T-helper 1 cell treated with Interleukin-12 subunit alpha and Interleukin-12 subunit beta and Interleukin-4 antibody, amounts not matched to agents 30 μg/mL and 1 μg/mL, for 36 hours (primary cell): ENCODE data around the gene SLC10A1.

Experiments
- H3K27ac Mint-ChIP-seq: one replicate; pipeline ENCODE4 v1.8.0; 2021; ENCODE audit warnings: mild to moderate bottlenecking, mixed read lengths
- H3K27me3 Mint-ChIP-seq: one replicate; pipeline ENCODE4 v1.8.0; 2021; ENCODE audit warnings: low read depth, mixed read lengths
- H3K36me3 Mint-ChIP-seq: one replicate; pipeline ENCODE4 v1.8.0; 2021; ENCODE audit warnings: low read depth, mixed read lengths
- H3K4me1 Mint-ChIP-seq: one replicate; pipeline ENCODE4 v1.8.0; 2021; ENCODE audit warnings: low read depth, mixed read lengths
- H3K4me3 Mint-ChIP-seq: one replicate; pipeline ENCODE4 v1.8.0; 2021; ENCODE audit warnings: mild to moderate bottlenecking, moderate library complexity, mixed read lengths
- H3K9me3 Mint-ChIP-seq: one replicate; pipeline ENCODE4 v1.8.0; 2021; ENCODE audit warnings: mixed read lengths

Gene SLC10A1

DNA sequence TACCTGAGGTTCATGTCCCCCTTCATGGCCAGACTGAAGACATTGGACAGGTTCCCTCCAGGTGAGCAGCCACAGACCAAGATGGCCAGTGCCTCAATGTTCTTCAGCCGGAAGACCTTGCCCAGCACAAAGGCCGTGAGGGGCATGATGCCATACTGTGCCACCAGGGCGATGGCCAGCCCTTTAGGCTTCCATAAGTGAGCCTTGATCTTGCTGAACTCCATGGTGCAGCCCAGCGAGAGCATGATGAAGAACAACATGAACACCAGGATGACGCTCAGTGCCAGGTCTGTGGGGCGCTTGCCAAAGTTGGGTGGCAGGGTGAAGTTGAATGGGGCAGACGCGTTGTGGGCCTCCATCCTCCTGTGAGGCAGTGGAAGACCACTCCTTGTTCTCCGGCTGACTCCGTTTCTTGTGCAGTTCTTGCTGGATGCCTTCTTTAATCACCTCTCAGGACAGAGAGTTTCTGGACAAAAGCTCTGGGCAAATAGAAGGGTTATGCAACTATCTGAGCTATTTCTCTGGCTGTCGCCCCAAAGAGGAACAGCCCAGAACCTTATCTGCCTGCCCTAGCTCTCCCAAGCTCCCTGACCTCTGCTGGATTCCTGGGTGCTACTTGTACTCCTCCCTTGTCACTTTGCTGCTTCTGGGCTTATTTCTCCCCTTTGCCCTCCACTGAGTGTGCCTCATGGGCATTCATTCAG lies at the start of gene SLC10A1:
Gene SLC10A1, minus strand, starts transcription at position 445 of the 704 bp plus-strand sequence. Its CDS starts 86 bp downstream, at position 359.
- Mint-ChIP-seq H3K4me1 (no peaks in the 10 kb centered on the region), H3K4me3 (no peak within 1 kb of the TSS), H3K36me3 (no peaks in the 10 kb centered on the region), H3K9me3 (no peaks in the 10 kb centered on the region), H3K27ac (no peak within 1 kb of the TSS), H3K27me3 (peaks cover 3% of the 10 kb centered on the region)

- Mint-ChIP-seq H3K9me3 (no peaks in the 10 kb centered on the region), H3K27ac (no peak overlapping the region)
Measured at GRCh38 chr14:69845787-69846186, 48.7 kb upstream of the SLC10A1 start.

GRCh38 chr14:69845050-69845581 lies 48.1 kb upstream of the SLC10A1 start:
- no peaks in the 10 kb centered on the region for H3K36me3 Mint-ChIP-seq
- no peaks in the 10 kb centered on the region for H3K4me1 Mint-ChIP-seq
- no peaks in the 10 kb centered on the region for H3K9me3 Mint-ChIP-seq

More at GRCh38 chr14:69845787-69846186, 48.7 kb upstream of the SLC10A1 start:
- H3K27me3 Mint-ChIP-seq = peaks cover 8% of the 10 kb centered on the region
- H3K4me3 Mint-ChIP-seq = no peak overlapping the region
- no peaks in the 10 kb centered on the region for H3K36me3 Mint-ChIP-seq
- no peaks in the 10 kb centered on the region for H3K4me1 Mint-ChIP-seq

GRCh38 chr14:69844171-69844570 lies 47.1 kb upstream of the SLC10A1 start:
- Mint-ChIP-seq H3K4me3 (no peak overlapping the region), H3K36me3 (no peaks in the 10 kb centered on the region), H3K4me1 (no peaks in the 10 kb centered on the region), H3K9me3 (no peaks in the 10 kb centered on the region), H3K27me3 (peaks cover 5% of the 10 kb centered on the region), H3K27ac (no peak overlapping the region)

More at GRCh38 chr14:69845050-69845581, 48.1 kb upstream of the SLC10A1 start:
- H3K27me3 Mint-ChIP-seq = peaks cover 8% of the 10 kb centered on the region
- H3K4me3 Mint-ChIP-seq = no peak overlapping the region
- no peak overlapping the region for H3K27ac Mint-ChIP-seq

DNA sequence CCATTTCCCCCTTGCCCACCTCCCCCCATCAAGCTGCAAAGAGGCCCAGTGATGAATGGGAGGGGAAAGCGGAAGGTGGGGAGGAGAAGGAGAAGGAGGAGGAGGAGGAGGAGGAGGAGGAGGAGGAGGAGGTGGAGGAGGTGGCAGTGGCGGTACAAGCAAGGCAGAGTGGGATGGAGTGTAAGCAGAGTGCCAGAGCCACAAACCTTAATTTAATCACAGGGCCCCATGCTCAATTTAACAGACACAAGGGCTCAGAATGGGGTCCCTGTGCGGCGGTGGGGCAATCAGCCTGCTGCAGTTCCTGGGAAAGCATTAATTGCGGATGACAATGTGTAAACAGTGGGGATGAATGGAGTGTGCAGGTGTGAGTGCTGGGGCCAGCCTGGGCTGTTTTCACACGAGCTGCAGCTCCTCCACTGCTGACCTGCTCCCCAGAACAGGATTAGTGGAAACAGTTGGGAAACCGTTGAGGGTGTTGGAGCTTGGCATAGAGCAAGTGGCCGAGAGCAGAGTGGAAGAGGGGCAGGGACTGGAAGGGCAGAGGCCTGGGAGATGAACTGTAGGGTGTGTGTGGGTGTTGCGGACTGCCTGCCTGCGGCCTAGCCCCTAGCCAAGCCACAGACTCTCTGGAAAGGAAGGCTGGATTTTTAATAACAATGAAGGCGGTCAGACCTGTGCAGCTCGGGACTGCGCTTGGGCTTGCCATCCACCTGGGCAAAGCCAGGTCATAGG lies 45.8 kb upstream of the SLC10A1 start:
- H3K36me3 Mint-ChIP-seq = no peaks in the 10 kb centered on the region
- no peak overlapping the region for H3K4me3 Mint-ChIP-seq
- no peak overlapping the region for H3K27ac Mint-ChIP-seq
- H3K4me1 Mint-ChIP-seq = no peaks in the 10 kb centered on the region
- no peaks in the 10 kb centered on the region for H3K9me3 Mint-ChIP-seq
- H3K27me3 Mint-ChIP-seq = no peaks in the 10 kb centered on the region

DNA sequence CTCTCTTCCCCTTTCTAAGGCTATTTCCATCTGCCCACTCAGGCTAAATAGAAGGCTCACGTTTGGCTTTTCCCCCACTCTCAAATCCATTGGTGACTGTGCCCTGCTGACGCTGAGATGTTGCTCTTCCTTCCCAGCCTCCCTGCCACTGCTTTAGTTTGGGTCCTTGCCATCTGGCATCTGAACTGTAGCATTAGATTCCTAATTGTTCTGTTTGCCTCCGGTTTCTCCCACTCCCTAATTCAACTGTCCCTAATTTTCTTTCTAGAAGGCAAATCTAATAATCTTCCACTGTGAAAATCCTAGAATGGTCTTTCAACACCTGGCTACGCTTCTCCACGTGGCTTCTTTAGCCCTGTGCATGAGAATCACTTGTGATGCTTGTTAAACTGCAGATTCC lies 44.6 kb upstream of the SLC10A1 start:
- Mint-ChIP-seq H3K27ac (no peak overlapping the region), H3K4me1 (no peaks in the 10 kb centered on the region), H3K36me3 (no peaks in the 10 kb centered on the region), H3K27me3 (peaks cover 3% of the 10 kb centered on the region), H3K4me3 (no peak overlapping the region), H3K9me3 (no peaks in the 10 kb centered on the region)

DNA sequence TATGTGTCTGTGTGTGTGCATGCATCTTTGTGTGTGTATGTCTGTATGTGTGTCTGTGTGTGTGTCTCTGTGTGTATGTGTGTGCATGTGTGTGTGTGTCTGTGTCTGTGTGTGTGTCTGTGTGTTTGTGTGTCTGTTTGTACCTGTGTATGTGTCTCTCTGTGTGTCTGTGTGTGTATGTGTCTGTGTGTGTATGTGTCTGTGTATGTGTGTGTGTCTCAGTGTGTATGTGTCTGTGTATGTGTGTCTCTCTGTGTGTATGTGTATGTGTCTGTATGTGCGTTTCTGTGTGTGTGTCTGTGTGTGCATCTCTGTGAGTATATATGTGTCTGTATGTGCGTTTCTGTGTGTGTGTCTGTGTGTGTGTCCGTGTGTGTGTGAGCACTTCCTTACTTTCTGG lies 42.6 kb upstream of the SLC10A1 start:
- H3K27ac Mint-ChIP-seq = no peak overlapping the region
- no peaks in the 10 kb centered on the region for H3K36me3 Mint-ChIP-seq
- no peaks in the 10 kb centered on the region for H3K9me3 Mint-ChIP-seq
- H3K27me3 Mint-ChIP-seq = peaks cover 10% of the 10 kb centered on the region
- no peak overlapping the region for H3K4me3 Mint-ChIP-seq
- H3K4me1 Mint-ChIP-seq = no peaks in the 10 kb centered on the region

- H3K9me3 Mint-ChIP-seq = no peaks in the 10 kb centered on the region
- H3K4me1 Mint-ChIP-seq = no peaks in the 10 kb centered on the region
- H3K27me3 Mint-ChIP-seq = peaks cover 16% of the 10 kb centered on the region
- no peak overlapping the region for H3K27ac Mint-ChIP-seq
- no peak overlapping the region for H3K4me3 Mint-ChIP-seq
- H3K36me3 Mint-ChIP-seq = no peaks in the 10 kb centered on the region
Measured at GRCh38 chr14:69838881-69839416, 41.9 kb upstream of the SLC10A1 start.

DNA sequence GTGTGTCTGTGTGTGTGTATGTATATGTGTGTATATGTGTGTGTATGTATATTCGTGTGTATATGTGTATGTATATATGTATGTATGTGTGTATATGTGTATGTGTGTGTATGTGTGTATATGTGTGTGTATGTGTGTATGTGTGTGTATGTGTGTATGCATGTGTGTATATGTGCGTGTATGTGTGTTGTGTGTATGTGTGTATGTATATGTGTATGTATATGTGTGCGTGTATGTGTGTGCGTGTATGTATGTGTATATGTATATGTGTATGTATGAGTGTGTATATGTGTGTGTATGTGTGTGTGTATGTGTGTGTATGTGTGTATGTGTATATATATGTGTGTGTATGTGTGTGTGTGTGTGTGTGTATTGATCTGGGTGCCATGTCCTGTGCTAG lies 31.8 kb upstream of the SLC10A1 start:
- Mint-ChIP-seq H3K36me3 (no peaks in the 10 kb centered on the region), H3K27me3 (peaks cover 5% of the 10 kb centered on the region), H3K4me1 (no peaks in the 10 kb centered on the region)

GRCh38 chr14:69828354-69828753 lies 31.3 kb upstream of the SLC10A1 start:
- Mint-ChIP-seq H3K27me3 (peaks cover 3% of the 10 kb centered on the region), H3K4me1 (no peaks in the 10 kb centered on the region), H3K9me3 (no peaks in the 10 kb centered on the region), H3K27ac (no peak overlapping the region), H3K36me3 (no peaks in the 10 kb centered on the region), H3K4me3 (no peak overlapping the region)

More for the DNA sequence above, 31.8 kb upstream of the SLC10A1 start:
- H3K9me3 Mint-ChIP-seq = no peaks in the 10 kb centered on the region
- no peak overlapping the region for H3K4me3 Mint-ChIP-seq
- H3K27ac Mint-ChIP-seq = no peak overlapping the region

DNA sequence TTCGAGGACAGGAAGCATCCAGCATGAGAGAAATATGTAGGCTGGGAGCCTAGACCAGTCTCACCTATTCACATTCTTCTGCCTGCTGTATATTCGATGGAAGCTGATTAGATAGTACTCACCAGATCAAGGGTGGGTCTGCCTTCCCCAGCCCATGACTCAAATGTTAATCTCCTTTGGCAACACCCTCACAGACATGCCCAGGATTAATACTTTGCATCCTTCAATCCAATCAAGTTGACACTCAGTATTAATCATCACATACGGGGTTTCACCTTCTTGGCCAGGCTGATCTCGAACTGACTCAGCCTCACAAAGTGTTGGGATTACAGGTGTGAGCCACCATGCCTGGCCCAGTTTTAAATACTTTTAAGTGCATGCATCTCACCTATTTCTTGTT lies 30.5 kb upstream of the SLC10A1 start:
- Mint-ChIP-seq H3K4me3 (no peak overlapping the region), H3K36me3 (no peaks in the 10 kb centered on the region), H3K9me3 (no peaks in the 10 kb centered on the region), H3K27ac (no peak overlapping the region), H3K4me1 (no peaks in the 10 kb centered on the region), H3K27me3 (peaks cover 4% of the 10 kb centered on the region)

- Mint-ChIP-seq H3K36me3 (no peaks in the 10 kb centered on the region), H3K4me1 (peaks cover 2% of the 10 kb centered on the region), H3K4me3 (no peak overlapping the region)
Measured at GRCh38 chr14:69822456-69822855, 25.4 kb upstream of the SLC10A1 start.

DNA sequence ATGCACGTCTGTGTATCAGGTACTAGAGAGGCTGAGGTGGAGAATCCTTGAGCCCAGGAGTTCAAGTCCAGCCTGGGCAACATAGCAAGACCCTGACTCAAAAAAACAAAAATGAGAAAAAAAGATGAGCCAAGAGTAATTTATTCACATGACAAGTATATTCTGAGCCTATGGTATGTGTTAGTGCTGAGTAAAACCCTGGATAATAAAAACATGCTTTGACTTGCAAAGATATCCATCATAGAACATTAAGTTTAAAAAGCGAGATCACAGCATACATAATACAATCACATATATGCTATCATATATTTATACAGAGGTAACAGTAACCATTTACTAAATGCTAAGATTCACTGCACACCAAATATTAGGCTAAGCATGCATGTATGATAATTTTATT lies 23.9 kb upstream of the SLC10A1 start:
- Mint-ChIP-seq H3K36me3 (no peaks in the 10 kb centered on the region), H3K27ac (no peak overlapping the region), H3K9me3 (no peaks in the 10 kb centered on the region), H3K4me1 (peaks cover 2% of the 10 kb centered on the region), H3K27me3 (peaks cover 14% of the 10 kb centered on the region), H3K4me3 (no peak overlapping the region)

More at GRCh38 chr14:69822456-69822855, 25.4 kb upstream of the SLC10A1 start:
- Mint-ChIP-seq H3K27ac (no peak overlapping the region), H3K27me3 (peaks cover 14% of the 10 kb centered on the region), H3K9me3 (no peaks in the 10 kb centered on the region)

- peaks cover 14% of the 10 kb centered on the region for H3K27me3 Mint-ChIP-seq
Measured at GRCh38 chr14:69819607-69820006, 22.6 kb upstream of the SLC10A1 start.

More at GRCh38 chr14:69819607-69820006, 22.6 kb upstream of the SLC10A1 start:
- Mint-ChIP-seq H3K27ac (no peak overlapping the region), H3K9me3 (no peaks in the 10 kb centered on the region), H3K36me3 (no peaks in the 10 kb centered on the region), H3K4me3 (no peak overlapping the region), H3K4me1 (peaks cover 2% of the 10 kb centered on the region)
